ENCODE data around the gene P2RY8.
A peak's percentile ranks its signal among the peaks of the same experiment; 100 is the strongest.
"Not testable (repeated sequence)": the region's sequence is repeated elsewhere in the genome, so short reads cannot be mapped to it uniquely, and the experiment has no call there.

P2RY8 gene

DNA sequence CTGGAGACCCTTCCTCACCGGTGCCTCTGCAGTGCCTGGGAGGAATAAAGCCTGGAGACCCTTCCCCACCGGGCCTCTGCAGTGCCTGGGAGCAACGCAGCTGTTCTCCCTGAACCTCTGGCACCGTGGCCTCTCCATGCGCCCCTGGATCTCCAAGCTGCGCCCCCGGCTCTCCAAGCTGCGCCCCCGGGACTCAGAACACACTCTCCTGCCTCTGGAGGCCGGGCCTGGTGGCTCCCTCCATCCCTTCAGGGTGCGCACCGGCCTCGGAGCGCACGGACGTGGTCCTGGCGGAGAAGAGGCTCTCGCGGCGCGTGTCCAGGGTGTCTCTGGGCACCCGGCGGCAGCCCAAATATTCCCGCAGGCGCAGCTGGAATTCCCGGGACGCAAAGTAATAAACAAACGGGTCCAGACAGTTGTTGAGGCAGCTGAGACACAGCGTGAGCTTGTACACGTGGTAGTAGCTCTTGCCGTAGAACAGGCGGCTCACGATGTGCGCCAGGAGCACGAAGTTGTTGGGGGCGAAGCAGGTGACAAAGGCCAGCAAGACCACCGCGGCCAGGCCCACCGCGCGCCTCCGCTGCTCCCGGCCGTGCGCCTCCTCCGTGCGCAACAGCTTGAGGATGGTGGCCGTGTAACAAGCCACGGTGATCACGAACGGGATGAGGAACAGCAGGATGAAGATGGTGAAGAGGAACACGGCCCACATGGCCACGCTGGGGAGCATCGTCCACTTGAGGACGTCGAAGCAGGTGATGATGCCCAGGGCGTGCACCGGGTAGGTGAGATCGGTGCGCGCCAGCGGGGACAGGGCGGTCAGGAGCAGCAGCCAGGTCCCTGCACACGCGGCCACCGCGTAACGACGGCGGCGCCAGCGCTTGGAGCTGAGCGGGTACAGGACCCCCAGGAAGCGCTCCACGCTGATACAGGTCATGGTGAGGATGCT lies 71.4 kb downstream of the P2RY8 start:
- DNase-seq (ENCODE audit: low read depth in 3 of 3), result no peak

GRCh38 chrX:1464971-1465285 lies 72.1 kb downstream of the P2RY8 start:
- no peak for DNase-seq (ENCODE audit: low read depth in 3 of 3)

- no peak for DNase-seq (ENCODE audit: low read depth in 3 of 3)
Measured at GRCh38 chrX:1464041-1464970, 72.7 kb downstream of the P2RY8 start.

DNA sequence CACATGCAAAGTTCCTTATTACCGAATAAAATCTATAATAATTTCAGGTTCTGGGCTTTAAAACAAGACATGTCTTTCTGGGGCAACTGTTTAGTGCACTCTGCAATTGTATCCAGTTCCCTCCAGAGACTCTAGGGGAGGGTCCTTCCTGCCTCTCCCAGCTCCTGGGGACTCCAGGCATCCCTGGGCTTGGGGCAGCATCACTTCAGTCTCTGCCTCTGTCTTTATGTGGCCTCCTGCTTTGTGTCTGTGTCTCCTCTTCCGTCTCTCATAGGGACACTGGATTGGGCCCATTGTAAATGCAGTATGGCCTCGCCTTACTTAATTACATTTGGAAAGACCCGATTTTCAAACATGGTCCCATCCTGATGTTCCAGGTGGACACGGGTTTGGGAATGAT lies 73.4 kb downstream of the P2RY8 start:
- no peak for DNase-seq (ENCODE audit: low read depth in 3 of 3)

GRCh38 chrX:1462596-1463251 lies 74.3 kb downstream of the P2RY8 start:
- DNase-seq (ENCODE audit: low read depth in 3 of 3), result peak; percentile 37 to 68 (median 57)

- DNase-seq (ENCODE audit: low read depth in 3 of 3), result no peak
Measured at GRCh38 chrX:1462110-1462509, 74.9 kb downstream of the P2RY8 start.

GRCh38 chrX:1455948-1456280 lies 81.1 kb downstream of the P2RY8 start:
- DNase-seq (ENCODE audit: low read depth in 3 of 3), result no peak

DNA sequence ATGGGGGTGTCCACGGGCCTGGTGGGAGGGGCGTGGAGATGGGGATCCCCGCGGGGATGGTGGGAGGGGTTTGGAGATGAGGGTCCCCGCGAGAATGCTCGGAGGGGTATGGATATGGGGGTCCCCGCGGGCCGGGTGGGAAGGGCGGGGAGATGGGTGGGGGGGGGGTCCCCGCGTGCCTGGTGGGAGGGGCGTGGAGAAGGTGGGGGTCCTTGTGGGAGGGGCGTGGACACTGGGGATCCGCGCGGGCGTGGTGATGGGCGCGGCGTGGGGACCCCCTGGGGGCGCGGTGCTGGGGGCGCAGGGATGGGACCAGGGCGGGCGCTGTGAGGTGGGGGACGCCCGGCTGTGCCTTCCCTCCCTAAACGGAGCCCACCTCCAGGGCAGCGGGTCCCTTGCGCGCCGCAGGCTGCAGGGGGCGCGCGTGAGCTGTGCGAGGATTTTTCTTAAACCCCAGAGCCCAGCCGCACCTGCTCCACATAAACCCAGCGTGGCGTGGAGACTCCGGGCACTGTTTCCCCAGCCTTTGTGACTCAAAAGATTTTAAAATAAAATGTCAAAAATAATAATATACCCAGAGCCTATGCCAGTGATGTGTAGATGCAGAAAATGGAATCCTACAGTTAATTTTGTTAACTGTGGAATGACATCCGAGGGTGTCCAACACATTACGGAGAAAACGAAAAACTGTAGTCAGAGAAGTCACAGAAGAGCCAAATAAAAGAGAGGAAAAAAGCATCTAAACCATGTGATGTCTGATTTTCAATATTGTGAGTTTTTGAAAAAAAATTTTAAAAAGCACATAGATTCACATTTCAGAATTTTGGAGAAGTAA lies 82.8 kb downstream of the P2RY8 start:
- peak; percentile 81 to 90 (median 85) for DNase-seq (ENCODE audit: low read depth in 3 of 3)

GRCh38 chrX:1453395-1453783 lies 83.6 kb downstream of the P2RY8 start:
- no peak for DNase-seq (ENCODE audit: low read depth in 3 of 3)

- DNase-seq (ENCODE audit: low read depth in 3 of 3), result peak; percentile 100
Measured at GRCh38 chrX:1452516-1453394, 84.2 kb downstream of the P2RY8 start, which contains the start of gene ASMTL. Gene ASMTL (minus strand): TSS chrX:1452909. CDS start chrX:1452840, 69 bp downstream.

GRCh38 chrX:1451661-1452515 lies 85.1 kb downstream of the P2RY8 start:
- DNase-seq (ENCODE audit: low read depth in 3 of 3), result no peak

DNA sequence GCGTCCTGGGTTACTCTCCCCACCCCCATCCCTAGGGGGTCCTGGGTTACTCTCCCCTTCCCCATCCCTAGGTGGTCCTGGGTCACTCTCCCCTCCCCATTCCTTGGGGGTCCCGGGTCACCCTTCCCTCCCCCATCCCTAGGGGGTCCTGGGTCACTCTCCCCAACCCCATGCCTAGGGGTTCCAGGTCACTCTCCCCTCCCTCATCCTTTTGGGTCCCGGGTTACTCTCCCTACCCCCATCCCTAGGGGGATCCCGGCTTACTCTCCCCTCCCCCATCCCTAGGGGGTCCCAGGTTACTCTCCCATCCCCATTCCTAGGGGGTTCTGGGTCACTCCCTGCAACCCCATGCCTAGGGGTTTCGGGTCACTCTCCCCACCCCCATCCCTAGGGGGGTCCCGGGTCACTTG lies 85.7 kb downstream of the P2RY8 start:
- DNase-seq (ENCODE audit: low read depth in 3 of 3), result no peak

DNA sequence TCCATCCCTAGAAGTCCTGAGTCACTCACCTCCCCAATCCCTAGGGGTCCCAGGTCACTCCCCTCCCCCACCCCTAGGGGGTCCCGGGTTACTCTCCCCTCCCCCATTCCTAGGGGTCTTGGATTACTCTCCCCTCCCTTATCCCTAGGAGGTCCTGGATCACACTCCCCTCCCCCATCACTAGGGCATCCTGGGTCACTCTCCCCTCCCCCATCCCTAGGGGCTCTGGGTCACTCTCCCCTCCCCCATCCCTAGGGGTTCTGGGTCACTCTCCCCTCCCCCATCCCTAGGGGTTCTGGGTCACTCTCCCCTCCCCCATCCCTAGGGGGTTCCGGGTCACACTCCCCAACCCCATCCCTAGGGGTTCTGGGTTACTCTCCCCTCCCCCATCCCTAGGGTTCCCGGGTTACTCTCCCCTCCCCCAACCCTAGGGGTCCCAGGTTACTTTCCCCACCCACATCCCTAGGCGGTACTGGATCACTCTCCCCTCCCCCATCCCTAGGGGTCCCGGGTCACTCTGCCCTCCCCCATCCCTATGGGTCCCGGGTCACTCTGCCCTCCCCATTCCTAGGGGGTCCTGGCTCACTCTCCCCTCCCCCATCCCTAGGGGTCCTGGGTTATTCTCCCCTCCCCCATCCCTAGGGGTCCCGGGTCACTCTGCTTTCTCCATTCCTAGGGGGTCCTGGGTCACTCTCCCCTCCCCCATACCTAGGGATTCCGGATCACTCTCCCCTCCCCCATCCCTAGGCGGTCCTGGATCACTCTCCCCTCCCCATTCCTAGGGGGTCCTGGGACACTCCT lies 86.4 kb downstream of the P2RY8 start:
- DNase-seq (ENCODE audit: low read depth in 3 of 3), result no peak

GRCh38 chrX:1449823-1450149 lies 87.2 kb downstream of the P2RY8 start:
- DNase-seq (ENCODE audit: low read depth in 3 of 3), result no peak

GRCh38 chrX:1449036-1449822 lies 87.8 kb downstream of the P2RY8 start:
- no peak for DNase-seq (ENCODE audit: low read depth in 3 of 3)

DNA sequence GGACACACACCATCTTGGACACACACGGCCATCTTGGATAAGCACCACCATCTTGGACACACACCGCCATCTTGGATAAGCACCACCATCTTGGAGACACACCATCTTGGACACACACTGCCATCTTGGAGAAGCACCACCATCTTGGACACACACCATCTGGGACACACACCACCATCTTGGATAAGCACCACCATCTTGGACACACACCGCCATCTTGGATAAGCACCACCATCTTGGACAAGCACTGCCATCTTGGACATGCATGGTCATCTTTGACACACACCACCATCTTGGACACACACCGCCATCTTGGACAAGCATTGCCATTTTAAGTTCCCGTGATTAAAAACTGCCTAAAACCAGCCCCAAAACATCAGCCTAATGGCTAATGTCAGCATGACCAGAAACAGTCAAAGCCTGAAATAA lies 88.4 kb downstream of the P2RY8 start:
- DNase-seq (ENCODE audit: low read depth in 3 of 3), result not testable (repeated sequence)

DNA sequence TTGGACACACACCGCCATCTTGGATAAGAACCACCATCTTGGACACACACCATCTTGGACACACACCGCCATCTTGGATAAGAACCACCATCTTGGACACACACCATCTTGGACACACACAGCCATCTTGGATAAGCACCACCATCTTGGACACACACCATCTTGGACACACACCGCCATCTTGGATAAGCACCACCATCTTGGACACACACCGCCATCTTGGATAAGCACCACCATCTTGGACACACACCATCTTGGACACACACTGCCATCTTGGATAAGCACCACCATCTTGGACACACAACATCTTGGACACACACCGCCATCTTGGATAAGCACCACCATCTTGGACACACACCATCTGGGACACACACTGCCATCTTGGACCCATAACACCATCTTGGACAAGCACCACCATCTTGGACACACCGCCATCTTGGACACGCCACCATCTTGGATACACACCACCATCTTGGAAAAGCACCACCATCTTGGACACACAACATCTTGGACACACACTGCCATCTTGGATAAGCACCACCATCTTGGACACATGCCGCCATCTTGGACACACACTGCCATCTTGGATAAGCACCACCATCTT lies 88.9 kb downstream of the P2RY8 start:
- DNase-seq (ENCODE audit: low read depth in 3 of 3), result not testable (repeated sequence)
